Astrocyte of the spinal cord (primary cell): ENCODE results near the gene NXPH3.
"Not testable (repeated sequence)": the region's sequence is repeated elsewhere in the genome, so short reads cannot be mapped to it uniquely, and the experiment has no call there.

ENCODE experiments used
- DNase-seq: peaks from one replicate; pipeline ENCODE4 v3.0.0; 2011; ENCODE audit warnings: low read depth, low spot score
- H3K4me3 ChIP-seq: 2 replicates; pipeline ENCODE4 v1.5.1; 2011; ENCODE audit warnings: low read depth, mild to moderate bottlenecking, low read length, moderate library complexity
- in situ Hi-C: cut with HindIII; loops from 2 replicates; pipeline ENCODE4 v1.10.0; 2017; ENCODE audit warnings: low sequenced_read_pairs
- TF ChIP-seq, protein P1 (sequence below): IDR thresholded peaks from 2 replicates; pipeline ENCODE4 v1.5.1; 2012; ENCODE audit warnings: low read depth, mild to moderate bottlenecking, low read length, inconsistent platforms

Gene NXPH3

DNA sequence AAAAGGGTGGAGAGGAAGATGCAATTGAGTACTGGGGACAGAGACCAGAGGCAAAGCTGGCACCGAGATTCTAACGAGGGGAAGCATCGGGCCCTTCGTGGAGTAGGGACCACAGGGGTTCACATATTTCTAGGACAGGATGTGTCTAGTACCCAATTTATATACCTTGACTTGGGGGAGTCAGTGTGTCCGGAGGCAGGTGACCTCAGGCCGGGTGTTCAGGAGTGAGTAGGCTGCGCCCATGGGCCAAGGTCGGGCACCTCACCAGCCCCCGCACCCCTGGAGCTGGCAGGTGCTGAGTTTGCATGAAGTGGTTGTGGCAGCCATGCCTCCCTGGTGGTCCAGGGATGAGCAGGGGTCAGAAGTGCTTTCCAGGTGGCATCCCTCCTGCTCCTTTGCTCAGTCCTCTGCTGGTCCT lies 8.6 kb upstream of the NXPH3 start:
- no peak overlapping the region for H3K4me3 ChIP-seq
- TF ChIP-seq, protein P1, sequence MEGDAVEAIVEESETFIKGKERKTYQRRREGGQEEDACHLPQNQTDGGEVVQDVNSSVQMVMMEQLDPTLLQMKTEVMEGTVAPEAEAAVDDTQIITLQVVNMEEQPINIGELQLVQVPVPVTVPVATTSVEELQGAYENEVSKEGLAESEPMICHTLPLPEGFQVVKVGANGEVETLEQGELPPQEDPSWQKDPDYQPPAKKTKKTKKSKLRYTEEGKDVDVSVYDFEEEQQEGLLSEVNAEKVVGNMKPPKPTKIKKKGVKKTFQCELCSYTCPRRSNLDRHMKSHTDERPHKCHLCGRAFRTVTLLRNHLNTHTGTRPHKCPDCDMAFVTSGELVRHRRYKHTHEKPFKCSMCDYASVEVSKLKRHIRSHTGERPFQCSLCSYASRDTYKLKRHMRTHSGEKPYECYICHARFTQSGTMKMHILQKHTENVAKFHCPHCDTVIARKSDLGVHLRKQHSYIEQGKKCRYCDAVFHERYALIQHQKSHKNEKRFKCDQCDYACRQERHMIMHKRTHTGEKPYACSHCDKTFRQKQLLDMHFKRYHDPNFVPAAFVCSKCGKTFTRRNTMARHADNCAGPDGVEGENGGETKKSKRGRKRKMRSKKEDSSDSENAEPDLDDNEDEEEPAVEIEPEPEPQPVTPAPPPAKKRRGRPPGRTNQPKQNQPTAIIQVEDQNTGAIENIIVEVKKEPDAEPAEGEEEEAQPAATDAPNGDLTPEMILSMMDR = no peak
- in situ Hi-C loops = no loop called here
- no peak for DNase-seq

DNA sequence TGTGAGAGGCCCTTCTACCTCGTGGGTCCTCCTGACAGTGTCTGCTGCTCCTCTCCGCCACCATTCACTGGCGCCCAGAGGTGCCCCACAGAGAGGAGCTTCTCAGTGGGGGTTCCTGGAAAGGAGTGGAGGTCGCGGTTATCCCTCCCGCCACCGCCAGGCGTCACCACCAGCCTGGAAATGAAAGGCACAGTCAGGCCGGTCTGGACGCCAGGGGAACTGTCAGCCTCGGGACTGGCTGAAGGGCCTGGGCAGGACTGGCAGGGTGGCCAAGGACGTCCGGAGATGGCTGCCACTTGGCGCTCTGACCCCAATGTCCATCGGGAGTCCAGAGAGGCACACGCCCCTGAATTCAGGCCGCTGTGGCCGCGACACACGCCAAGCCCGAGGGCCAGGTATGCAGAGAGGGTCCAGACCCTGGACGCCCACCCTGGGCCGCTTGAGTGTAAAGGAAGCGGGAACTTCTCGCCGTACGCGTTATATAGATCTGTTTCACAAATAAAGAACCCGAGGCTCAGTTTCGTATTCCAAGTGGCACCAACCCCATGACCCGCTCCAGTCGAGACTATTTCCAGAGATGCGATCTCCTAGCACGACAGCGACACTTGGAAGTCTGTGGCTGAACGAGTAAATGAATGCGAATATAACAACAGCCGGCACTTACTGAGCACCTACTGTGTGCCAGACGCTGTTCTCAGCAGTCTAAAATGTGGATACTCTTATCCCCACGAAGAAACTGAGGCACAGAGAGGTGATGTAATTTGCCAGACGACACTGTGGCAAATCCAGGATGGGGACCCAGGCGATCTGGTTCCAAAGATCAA lies 7.6 kb upstream of the NXPH3 start:
- TF ChIP-seq, protein P1 = peak; percentile 93
- in situ Hi-C loops = no loop called here
- DNase-seq = peak; percentile 73
- peak overlapping the region; percentile 37 for H3K4me3 ChIP-seq

GRCh38 chr17:49568695-49569047 lies 7.0 kb upstream of the NXPH3 start:
- H3K4me3 ChIP-seq, DNase-seq, in situ Hi-C loops: not testable (repeated sequence)

GRCh38 chr17:49570540-49571242 lies 5.0 kb upstream of the NXPH3 start:
- no peak overlapping the region for H3K4me3 ChIP-seq
- in situ Hi-C loops = no loop called here

DNA sequence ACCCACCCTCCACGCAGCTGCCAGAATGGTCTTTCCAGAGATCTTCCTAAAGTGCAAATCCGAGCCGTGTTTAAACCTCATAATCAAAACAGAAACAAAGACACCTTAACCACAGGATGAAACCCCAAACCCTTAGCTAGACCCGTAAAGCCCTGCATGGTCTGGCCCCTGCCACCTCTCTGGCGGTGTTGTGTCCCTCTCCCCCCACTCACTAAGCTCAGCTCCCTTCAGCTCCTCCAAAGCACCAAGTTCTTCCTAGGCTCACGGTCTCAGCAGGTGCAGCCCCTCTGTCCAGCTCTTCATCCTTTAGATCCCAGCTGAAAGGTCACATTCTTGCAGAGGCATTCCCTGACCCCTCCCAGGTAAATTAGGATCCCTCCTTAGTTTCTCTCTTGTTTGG lies 4.4 kb upstream of the NXPH3 start:
- in situ Hi-C loops = no loop called here
- H3K4me3 ChIP-seq = no peak overlapping the region
- TF ChIP-seq, protein P1 = no peak
- DNase-seq = no peak

More at GRCh38 chr17:49570540-49571242, 5.0 kb upstream of the NXPH3 start:
- DNase-seq = no peak
- TF ChIP-seq, protein P1 = no peak

GRCh38 chr17:49571764-49572163 lies 3.9 kb upstream of the NXPH3 start:
- DNase-seq = no peak
- in situ Hi-C loops = no loop called here
- TF ChIP-seq, protein P1 = no peak
- no peak overlapping the region for H3K4me3 ChIP-seq

GRCh38 chr17:49572226-49572625 lies 3.4 kb upstream of the NXPH3 start:
- in situ Hi-C loops = no loop called here

More at GRCh38 chr17:49572226-49572625, 3.4 kb upstream of the NXPH3 start:
- DNase-seq = no peak
- TF ChIP-seq, protein P1 = no peak
- no peak overlapping the region for H3K4me3 ChIP-seq
